GM12878 (cell line): ENCODE measurements around the gene SSB. TPM values are rescaled to one million over a fixed set of nuclear protein-coding genes. Genes with fewer than 3 reads are reported as not detected.

ENCODE experiments used
- CREB1 ChIP-seq: IDR thresholded peaks from 2 replicates; pipeline ENCODE4 v1.6.1; 2012; ENCODE audit warnings: low read depth, mild to moderate bottlenecking, inconsistent platforms
- EGR1 ChIP-seq, 2 experiments: IDR thresholded peaks; 1 replicate in 1 of 2; 2 replicates in 1 of 2; pipeline ENCODE4 v1.6.1; 2011 to 2012; ENCODE audit warnings: low read depth in 2 of 2, low read length in 2 of 2, borderline replicate concordance in 1 of 2, mild to moderate bottlenecking in 1 of 2, moderate library complexity in 1 of 2
- HDAC6 ChIP-seq: fragments of 200-600 bp; sonication (generic); IDR thresholded peaks from one replicate; pipeline ENCODE4 v1.8.0; 2017; ENCODE audit warnings: antibody characterized with exemption; ENCODE audit not compliant: unreplicated experiment
- PAX5 ChIP-seq: IDR thresholded peaks from 2 replicates; pipeline ENCODE4 v1.6.1; 2011; ENCODE audit warnings: low read depth, low read length, borderline replicate concordance
- PBX3 ChIP-seq: IDR thresholded peaks from 2 replicates; pipeline ENCODE4 v1.6.1; 2011; ENCODE audit warnings: mild to moderate bottlenecking, low read depth, low read length, moderate library complexity; ENCODE audit not compliant: insufficient replicate concordance
- REST ChIP-seq: IDR thresholded peaks from 2 replicates; pipeline ENCODE4 v1.6.1; 2012; ENCODE audit warnings: mild to moderate bottlenecking, low read depth, low read length
- SIN3A ChIP-seq: IDR thresholded peaks from 2 replicates; pipeline ENCODE4 v1.6.1; 2012; ENCODE audit warnings: low read depth, low read length, improper control_type of control experiment
- SIX5 ChIP-seq: IDR thresholded peaks from 2 replicates; pipeline ENCODE4 v1.6.1; 2011; ENCODE audit warnings: mild to moderate bottlenecking, low read depth, low read length, moderate library complexity; ENCODE audit not compliant: severe bottlenecking
- SRF ChIP-seq, 2 experiments: IDR thresholded peaks; 2 replicates each; pipeline ENCODE4 v1.6.1; 2011; ENCODE audit warnings: low read depth in 2 of 2, low read length in 2 of 2, mild to moderate bottlenecking in 1 of 2, moderate library complexity in 1 of 2
- TCF12 ChIP-seq: IDR thresholded peaks from 2 replicates; pipeline ENCODE4 v1.6.1; 2011; ENCODE audit warnings: low read depth, mild to moderate bottlenecking, low read length
- TCF3 ChIP-seq: IDR thresholded peaks from 2 replicates; pipeline ENCODE4 v1.6.1; 2012; ENCODE audit warnings: low read depth, mild to moderate bottlenecking, low read length, borderline replicate concordance; ENCODE audit not compliant: insufficient read depth
- WRNIP1 ChIP-seq: IDR thresholded peaks from 2 replicates; pipeline ENCODE4 v1.6.1; 2011; ENCODE audit warnings: low read depth, low read length, improper control_type of control experiment, borderline replicate concordance
- polyA plus RNA-seq, 11 experiments: library from polyadenylated mRNA; depleted of rRNA in 4 of 11; unstranded in 6 of 11; stranded (reverse) in 5 of 11; fragments of >200 nt; fragmentation: Nextera tagmentation in 4 of 11; fragmentation: Illumina TruSeq in 1 of 11; extraction: Ambion mirVana in 4 of 11; extraction: Trizol in 1 of 11; gene quantifications; 1 replicate in 1 of 11; 2 replicates in 10 of 11; pipeline versions ENCODE4 v1.2.1 to v1.2.3, GENCODE V29; 2011 to 2016; ENCODE audit warnings: inconsistent platforms in 2 of 11, missing spikeins in 2 of 11, low read depth in 1 of 11
- total RNA-seq, 4 experiments: library from RNA; depleted of rRNA in 3 of 4; stranded (reverse); fragments of >200 nt in 3 of 4; fragmentation: Illumina TruSeq in 1 of 4; extraction: Trizol in 1 of 4; gene quantifications; 2 replicates each; pipeline versions ENCODE4 v1.2.1 to v1.2.3, GENCODE V29; 2013 to 2021
- TF ChIP-seq, protein P1 (sequence below): fragments of 450-650 bp; conservative IDR thresholded peaks from 2 replicates; pipeline ENCODE4 v1.6.1; 2017; ENCODE audit warnings: mild to moderate bottlenecking, moderate library complexity
- TF ChIP-seq, protein P2 (sequence below): fragments of 450-650 bp; IDR thresholded peaks from 2 replicates; pipeline ENCODE4 v1.6.1; 2017; ENCODE audit warnings: low read depth, mild to moderate bottlenecking, moderate library complexity
- TF ChIP-seq, protein P3 (sequence below): fragments of 150-350 bp; IDR thresholded peaks from 2 replicates; pipeline ENCODE4 v1.6.1; 2014; ENCODE audit warnings: mild to moderate bottlenecking, low read depth, low read length

SSB gene
- total and polyA plus RNA-seq, 10 of the 15 experiments (the other 5 are each of a cell fraction or from before 2014, with no cell fraction given): 103 to 313 (median 200) TPM

GRCh38 chr2:169798718-169799592, at the start of gene SSB (continued):
- peak; percentile 80; the same call in 1 of the 2 replicates for TF ChIP-seq PAX5
- TF ChIP-seq EGR1 (IDR thresholded peaks at IDR 0.05; ENCODE audit: borderline replicate concordance in 1 of 2, low read depth in 2 of 2, low read length in 2 of 2): peak in 1 of 2 experiments; percentile 82; a peak in 2 of 3 replicates
- TF ChIP-seq SRF (IDR thresholded peaks at IDR 0.05; ENCODE audit: low read depth in 2 of 2, low read length in 2 of 2): no peak; a peak in 1 of 4 replicates
- no peak for TF ChIP-seq PBX3
- TF ChIP-seq, protein P1, sequence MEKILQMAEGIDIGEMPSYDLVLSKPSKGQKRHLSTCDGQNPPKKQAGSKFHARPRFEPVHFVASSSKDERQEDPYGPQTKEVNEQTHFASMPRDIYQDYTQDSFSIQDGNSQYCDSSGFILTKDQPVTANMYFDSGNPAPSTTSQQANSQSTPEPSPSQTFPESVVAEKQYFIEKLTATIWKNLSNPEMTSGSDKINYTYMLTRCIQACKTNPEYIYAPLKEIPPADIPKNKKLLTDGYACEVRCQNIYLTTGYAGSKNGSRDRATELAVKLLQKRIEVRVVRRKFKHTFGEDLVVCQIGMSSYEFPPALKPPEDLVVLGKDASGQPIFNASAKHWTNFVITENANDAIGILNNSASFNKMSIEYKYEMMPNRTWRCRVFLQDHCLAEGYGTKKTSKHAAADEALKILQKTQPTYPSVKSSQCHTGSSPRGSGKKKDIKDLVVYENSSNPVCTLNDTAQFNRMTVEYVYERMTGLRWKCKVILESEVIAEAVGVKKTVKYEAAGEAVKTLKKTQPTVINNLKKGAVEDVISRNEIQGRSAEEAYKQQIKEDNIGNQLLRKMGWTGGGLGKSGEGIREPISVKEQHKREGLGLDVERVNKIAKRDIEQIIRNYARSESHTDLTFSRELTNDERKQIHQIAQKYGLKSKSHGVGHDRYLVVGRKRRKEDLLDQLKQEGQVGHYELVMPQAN: peak; percentile 93
- peak; percentile 66 for TF ChIP-seq CREB1
- TF ChIP-seq, protein P2, sequence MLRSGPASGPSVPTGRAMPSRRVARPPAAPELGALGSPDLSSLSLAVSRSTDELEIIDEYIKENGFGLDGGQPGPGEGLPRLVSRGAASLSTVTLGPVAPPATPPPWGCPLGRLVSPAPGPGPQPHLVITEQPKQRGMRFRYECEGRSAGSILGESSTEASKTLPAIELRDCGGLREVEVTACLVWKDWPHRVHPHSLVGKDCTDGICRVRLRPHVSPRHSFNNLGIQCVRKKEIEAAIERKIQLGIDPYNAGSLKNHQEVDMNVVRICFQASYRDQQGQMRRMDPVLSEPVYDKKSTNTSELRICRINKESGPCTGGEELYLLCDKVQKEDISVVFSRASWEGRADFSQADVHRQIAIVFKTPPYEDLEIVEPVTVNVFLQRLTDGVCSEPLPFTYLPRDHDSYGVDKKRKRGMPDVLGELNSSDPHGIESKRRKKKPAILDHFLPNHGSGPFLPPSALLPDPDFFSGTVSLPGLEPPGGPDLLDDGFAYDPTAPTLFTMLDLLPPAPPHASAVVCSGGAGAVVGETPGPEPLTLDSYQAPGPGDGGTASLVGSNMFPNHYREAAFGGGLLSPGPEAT: 0 out of 2 replicates have a peak, but pooled peaks have one; percentile 16
- peak; percentile 1 for TF ChIP-seq SIX5
- TF ChIP-seq TCF12: 0 out of 2 replicates have a peak, but pooled peaks have one; percentile 7
- TF ChIP-seq, protein P3, sequence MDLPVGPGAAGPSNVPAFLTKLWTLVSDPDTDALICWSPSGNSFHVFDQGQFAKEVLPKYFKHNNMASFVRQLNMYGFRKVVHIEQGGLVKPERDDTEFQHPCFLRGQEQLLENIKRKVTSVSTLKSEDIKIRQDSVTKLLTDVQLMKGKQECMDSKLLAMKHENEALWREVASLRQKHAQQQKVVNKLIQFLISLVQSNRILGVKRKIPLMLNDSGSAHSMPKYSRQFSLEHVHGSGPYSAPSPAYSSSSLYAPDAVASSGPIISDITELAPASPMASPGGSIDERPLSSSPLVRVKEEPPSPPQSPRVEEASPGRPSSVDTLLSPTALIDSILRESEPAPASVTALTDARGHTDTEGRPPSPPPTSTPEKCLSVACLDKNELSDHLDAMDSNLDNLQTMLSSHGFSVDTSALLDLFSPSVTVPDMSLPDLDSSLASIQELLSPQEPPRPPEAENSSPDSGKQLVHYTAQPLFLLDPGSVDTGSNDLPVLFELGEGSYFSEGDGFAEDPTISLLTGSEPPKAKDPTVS: no peak
- no peak for TF ChIP-seq WRNIP1
- peak; percentile 62 for TF ChIP-seq HDAC6
- no peak for TF ChIP-seq TCF3
- TF ChIP-seq SIN3A: peak; percentile 79
- TF ChIP-seq REST: no peak
